NCI-H1930 (cell line): Measurements from ENCODE around the gene KSR1.
"Not testable (repeated sequence)": the region's sequence is repeated elsewhere in the genome, so short reads cannot be mapped to it uniquely, and the experiment has no call there.

Experiments
- DNase-seq, 2 experiments: peaks; one replicate each; lab custom pipeline; 2025; lab: John Stamatoyannopoulos, UW

The KSR1 gene

GRCh38 chr17:27657620-27658019 lies 201.4 kb downstream of the KSR1 start:
- DNase-seq = no peak

GRCh38 chr17:27659683-27660082 lies 203.4 kb downstream of the KSR1 start:
- DNase-seq = no peak

GRCh38 chr17:27660436-27660835 lies 204.2 kb downstream of the KSR1 start:
- DNase-seq = no peak

- no peak for DNase-seq
Measured at GRCh38 chr17:27663936-27664605, 207.8 kb downstream of the KSR1 start.

GRCh38 chr17:27664606-27664965 lies 208.3 kb downstream of the KSR1 start:
- no peak for DNase-seq

- no peak for DNase-seq
Measured at GRCh38 chr17:27665549-27665948, 209.3 kb downstream of the KSR1 start.

GRCh38 chr17:27666270-27666669 lies 210.0 kb downstream of the KSR1 start:
- not testable (repeated sequence) for DNase-seq

- no peak for DNase-seq
Measured at GRCh38 chr17:27666831-27667560, 210.7 kb downstream of the KSR1 start.

- DNase-seq = no peak
Measured at GRCh38 chr17:27667656-27668487, 211.6 kb downstream of the KSR1 start.

- DNase-seq = no peak
Measured at GRCh38 chr17:27668488-27668823, 212.2 kb downstream of the KSR1 start.

GRCh38 chr17:27669136-27669535 lies 212.9 kb downstream of the KSR1 start:
- no peak for DNase-seq

- DNase-seq = no peak
Measured at GRCh38 chr17:27669850-27670249, 213.6 kb downstream of the KSR1 start.

GRCh38 chr17:27670791-27671590 lies 214.7 kb downstream of the KSR1 start:
- no peak for DNase-seq

GRCh38 chr17:27671591-27671910 lies 215.3 kb downstream of the KSR1 start:
- no peak for DNase-seq

GRCh38 chr17:27671977-27672480 lies 215.8 kb downstream of the KSR1 start:
- DNase-seq = not testable (repeated sequence)

- DNase-seq = no peak
Measured at GRCh38 chr17:27674335-27674734, 218.1 kb downstream of the KSR1 start.
